HepG2 (cell line): Measurements from ENCODE around the gene NEURL1. TPM values are rescaled to one million over a fixed set of nuclear protein-coding genes. Genes with fewer than 3 reads are reported as not detected.
A peak's percentile ranks its signal among the peaks of the same experiment; 100 is the strongest.

Experiments
- HDAC1 ChIP-seq: sonication (generic); formaldehyde crosslinking; IDR thresholded peaks from 2 replicates; pipeline ENCODE4 v1.5.1; 2020; ENCODE audit warnings: mild to moderate bottlenecking, missing genetic modification reagents
- MIER2 ChIP-seq: IDR thresholded peaks from 2 replicates; pipeline ENCODE4 v1.6.1; 2016; ENCODE audit warnings: missing biosample characterization, missing genetic modification reagents
- RARA ChIP-seq: IDR thresholded peaks from 2 replicates; pipeline ENCODE4 v1.6.1; 2016; ENCODE audit warnings: missing genetic modification reagents, missing compliant biosample characterization
- RERE ChIP-seq: IDR thresholded peaks from 2 replicates; pipeline ENCODE4 v1.6.1; 2016; ENCODE audit warnings: low read depth, missing genetic modification reagents, missing compliant biosample characterization
- SOX6 ChIP-seq, 2 experiments: fragments of 450-650 bp in 1 of 2; sonication (generic) in 1 of 2; formaldehyde crosslinking in 1 of 2; IDR thresholded peaks; 2 replicates each; pipeline versions ENCODE4 v1.4.0 to v1.6.1; 2017 to 2020; ENCODE audit warnings: antibody characterized with exemption in 1 of 2, mild to moderate bottlenecking in 1 of 2, missing genetic modification reagents in 1 of 2
- TBL1XR1 ChIP-seq: fragments of 150-350 bp; IDR thresholded peaks from 2 replicates; pipeline ENCODE4 v1.6.1; 2014; ENCODE audit warnings: borderline replicate concordance, low read length; ENCODE audit not compliant: partially characterized antibody
- ZKSCAN8 ChIP-seq: IDR thresholded peaks from 2 replicates; pipeline ENCODE4 v1.6.1; 2016; ENCODE audit warnings: borderline replicate concordance, missing genetic modification reagents, missing compliant biosample characterization
- ZNF431 ChIP-seq: sonication (generic); formaldehyde crosslinking; IDR thresholded peaks from 2 replicates; pipeline ENCODE4 v1.9.0; 2022; ENCODE audit warnings: missing genetic modification reagents, low read depth, mild to moderate bottlenecking, borderline replicate concordance
- ZNF451 ChIP-seq: sonication (generic); formaldehyde crosslinking; IDR thresholded peaks from 2 replicates; pipeline ENCODE4 v1.5.0; 2020; ENCODE audit warnings: mild to moderate bottlenecking, missing genetic modification reagents
- ZNF747 ChIP-seq: sonication (generic); formaldehyde crosslinking; IDR thresholded peaks from 2 replicates; pipeline ENCODE4 v1.8.1; 2023; ENCODE audit warnings: missing genetic modification reagents, mild to moderate bottlenecking, borderline replicate concordance
- polyA plus RNA-seq, 8 experiments: library from polyadenylated mRNA; depleted of rRNA in 3 of 8; stranded (reverse) in 7 of 8; unstranded in 1 of 8; fragments of >200 nt; fragmentation: Illumina TruSeq in 4 of 8; extraction: Trizol in 4 of 8; gene quantifications; 2 replicates each; pipeline versions ENCODE4 v1.2.1 to v1.2.3, GENCODE V29; 2011 to 2016; ENCODE audit warnings: low read depth in 4 of 8, missing spikeins in 1 of 8, mixed read lengths in 1 of 8; ENCODE audit not compliant: insufficient read depth in 1 of 8
- total RNA-seq, 5 experiments: library from RNA; depleted of rRNA; stranded (reverse); fragments of >200 nt; fragmentation: Illumina TruSeq; extraction: Trizol; gene quantifications; 2 replicates each; pipeline ENCODE4 v1.2.3, GENCODE V29; 2016; ENCODE audit warnings: low read depth in 1 of 5
- TF ChIP-seq, protein P1 (sequence below): sonication (generic); formaldehyde crosslinking; IDR thresholded peaks from 2 replicates; pipeline ENCODE4 v1.4.0; 2020; ENCODE audit warnings: missing genetic modification reagents
- TF ChIP-seq, protein P2 (sequence below): sonication (generic); formaldehyde crosslinking; IDR thresholded peaks from 2 replicates; pipeline ENCODE4 v1.8.0; 2022; ENCODE audit warnings: mild to moderate bottlenecking, missing genetic modification reagents
- TF ChIP-seq, protein P3 (sequence below): sonication (generic); formaldehyde crosslinking; IDR thresholded peaks from 2 replicates; pipeline ENCODE4 v1.8.0; 2022; ENCODE audit warnings: missing genetic modification reagents, mild to moderate bottlenecking, moderate library complexity, borderline replicate concordance
- TF ChIP-seq, protein P4 (sequence below): IDR thresholded peaks from 2 replicates; pipeline ENCODE4 v1.6.1; 2012; ENCODE audit warnings: low read depth, low read length, improper control_type of control experiment

Gene NEURL1
- total and polyA plus RNA-seq, 2 of the 13 experiments (the other 11 are each of a cell fraction or from before 2014, with no cell fraction given) = not detected

DNA sequence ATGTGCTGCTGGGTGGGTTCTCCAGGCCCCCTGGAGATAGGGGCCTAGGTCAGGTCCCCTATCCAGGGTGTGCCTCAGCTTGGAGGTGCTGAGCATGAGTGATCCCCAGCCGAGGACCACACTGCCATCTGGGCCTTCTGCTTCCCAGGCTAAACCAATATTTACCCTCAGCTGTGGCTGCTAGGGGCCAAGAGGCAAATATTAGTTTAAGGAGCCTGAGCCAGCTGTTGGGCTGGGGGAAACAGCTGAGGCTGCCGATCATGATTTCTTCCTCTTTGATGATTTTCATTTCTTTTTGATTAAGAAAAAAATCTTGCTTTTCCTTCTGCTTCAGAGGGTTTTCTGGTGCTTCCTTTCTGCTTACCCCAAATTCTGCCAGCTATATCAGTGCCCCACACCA is 83.4 kb downstream of the NEURL1 start (continued):
- TF ChIP-seq, protein P1, sequence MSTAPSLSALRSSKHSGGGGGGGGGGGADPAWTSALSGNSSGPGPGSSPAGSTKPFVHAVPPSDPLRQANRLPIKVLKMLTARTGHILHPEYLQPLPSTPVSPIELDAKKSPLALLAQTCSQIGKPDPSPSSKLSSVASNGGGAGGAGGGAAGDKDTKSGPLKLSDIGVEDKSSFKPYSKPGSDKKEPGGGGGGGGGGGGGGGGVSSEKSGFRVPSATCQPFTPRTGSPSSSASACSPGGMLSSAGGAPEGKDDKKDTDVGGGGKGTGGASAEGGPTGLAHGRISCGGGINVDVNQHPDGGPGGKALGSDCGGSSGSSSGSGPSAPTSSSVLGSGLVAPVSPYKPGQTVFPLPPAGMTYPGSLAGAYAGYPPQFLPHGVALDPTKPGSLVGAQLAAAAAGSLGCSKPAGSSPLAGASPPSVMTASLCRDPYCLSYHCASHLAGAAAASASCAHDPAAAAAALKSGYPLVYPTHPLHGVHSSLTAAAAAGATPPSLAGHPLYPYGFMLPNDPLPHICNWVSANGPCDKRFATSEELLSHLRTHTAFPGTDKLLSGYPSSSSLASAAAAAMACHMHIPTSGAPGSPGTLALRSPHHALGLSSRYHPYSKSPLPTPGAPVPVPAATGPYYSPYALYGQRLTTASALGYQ = peak; percentile 70; the same call in 1 of the 2 replicates
- TF ChIP-seq ZNF431 (no peak), MIER2 (0 out of 2 replicates have a peak, but pooled peaks have one; percentile 49), ZNF451 (CRISPR knock-in tag) (no peak), SOX6 (IDR thresholded peaks at IDR 0.05) (no peak), SOX6 (CRISPR knock-in tag; IDR thresholded peaks at IDR 0.05) (peak; percentile 46; the same call in 1 of the 2 replicates), ZNF747 (CRISPR knock-in tag) (no peak), RERE (peak; percentile 77), ZKSCAN8 (CRISPR knock-in tag) (0 out of 2 replicates have a peak, but pooled peaks have one; percentile 52), RARA (CRISPR knock-in tag) (peak; percentile 87), HDAC1 (CRISPR knock-in tag) (peak; percentile 72; the same call in 1 of the 2 replicates), TBL1XR1 (peak; percentile 12)
- TF ChIP-seq, protein P2, sequence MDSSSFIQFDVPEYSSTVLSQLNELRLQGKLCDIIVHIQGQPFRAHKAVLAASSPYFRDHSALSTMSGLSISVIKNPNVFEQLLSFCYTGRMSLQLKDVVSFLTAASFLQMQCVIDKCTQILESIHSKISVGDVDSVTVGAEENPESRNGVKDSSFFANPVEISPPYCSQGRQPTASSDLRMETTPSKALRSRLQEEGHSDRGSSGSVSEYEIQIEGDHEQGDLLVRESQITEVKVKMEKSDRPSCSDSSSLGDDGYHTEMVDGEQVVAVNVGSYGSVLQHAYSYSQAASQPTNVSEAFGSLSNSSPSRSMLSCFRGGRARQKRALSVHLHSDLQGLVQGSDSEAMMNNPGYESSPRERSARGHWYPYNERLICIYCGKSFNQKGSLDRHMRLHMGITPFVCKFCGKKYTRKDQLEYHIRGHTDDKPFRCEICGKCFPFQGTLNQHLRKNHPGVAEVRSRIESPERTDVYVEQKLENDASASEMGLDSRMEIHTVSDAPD (CRISPR knock-in tag) = 0 out of 2 replicates have a peak, but pooled peaks have one; percentile 35
- TF ChIP-seq, protein P3, sequence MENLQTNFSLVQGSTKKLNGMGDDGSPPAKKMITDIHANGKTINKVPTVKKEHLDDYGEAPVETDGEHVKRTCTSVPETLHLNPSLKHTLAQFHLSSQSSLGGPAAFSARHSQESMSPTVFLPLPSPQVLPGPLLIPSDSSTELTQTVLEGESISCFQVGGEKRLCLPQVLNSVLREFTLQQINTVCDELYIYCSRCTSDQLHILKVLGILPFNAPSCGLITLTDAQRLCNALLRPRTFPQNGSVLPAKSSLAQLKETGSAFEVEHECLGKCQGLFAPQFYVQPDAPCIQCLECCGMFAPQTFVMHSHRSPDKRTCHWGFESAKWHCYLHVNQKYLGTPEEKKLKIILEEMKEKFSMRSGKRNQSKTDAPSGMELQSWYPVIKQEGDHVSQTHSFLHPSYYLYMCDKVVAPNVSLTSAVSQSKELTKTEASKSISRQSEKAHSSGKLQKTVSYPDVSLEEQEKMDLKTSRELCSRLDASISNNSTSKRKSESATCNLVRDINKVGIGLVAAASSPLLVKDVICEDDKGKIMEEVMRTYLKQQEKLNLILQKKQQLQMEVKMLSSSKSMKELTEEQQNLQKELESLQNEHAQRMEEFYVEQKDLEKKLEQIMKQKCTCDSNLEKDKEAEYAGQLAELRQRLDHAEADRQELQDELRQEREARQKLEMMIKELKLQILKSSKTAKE = peak; percentile 72
- TF ChIP-seq, protein P4, sequence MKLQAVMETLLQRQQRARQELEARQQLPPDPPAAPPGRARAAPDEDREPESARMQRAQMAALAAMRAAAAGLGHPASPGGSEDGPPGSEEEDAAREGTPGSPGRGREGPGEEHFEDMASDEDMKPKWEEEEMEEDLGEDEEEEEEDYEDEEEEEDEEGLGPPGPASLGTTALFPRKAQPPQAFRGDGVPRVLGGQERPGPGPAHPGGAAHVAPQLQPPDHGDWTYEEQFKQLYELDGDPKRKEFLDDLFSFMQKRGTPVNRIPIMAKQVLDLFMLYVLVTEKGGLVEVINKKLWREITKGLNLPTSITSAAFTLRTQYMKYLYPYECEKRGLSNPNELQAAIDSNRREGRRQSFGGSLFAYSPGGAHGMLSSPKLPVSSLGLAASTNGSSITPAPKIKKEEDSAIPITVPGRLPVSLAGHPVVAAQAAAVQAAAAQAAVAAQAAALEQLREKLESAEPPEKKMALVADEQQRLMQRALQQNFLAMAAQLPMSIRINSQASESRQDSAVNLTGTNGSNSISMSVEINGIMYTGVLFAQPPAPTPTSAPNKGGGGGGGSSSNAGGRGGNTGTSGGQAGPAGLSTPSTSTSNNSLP = 0 out of 2 replicates have a peak, but pooled peaks have one; percentile 16
- TF ChIP-seq, all 625 proteins: peak for 112
